Esophagus muscularis mucosa (tissue), 4 donors: ENCODE results near the gene LPCAT1.

Experiments used
- CTCF ChIP-seq, 3 experiments: fragments of 200-600 bp in 2 of 3; fragments of 450-650 bp in 1 of 3; sonication (generic) in 2 of 3; IDR thresholded peaks; one replicate each; pipeline ENCODE4 v1.5.1; 2017 to 2019; ENCODE audit warnings: antibody characterized with exemption in 3 of 3, mild to moderate bottlenecking in 2 of 3, moderate library complexity in 1 of 3
- EP300 ChIP-seq: sonication (generic); formaldehyde crosslinking; IDR thresholded peaks from one replicate; pipeline ENCODE4 v1.6.1; 2017; ENCODE audit warnings: antibody characterized with exemption
- POLR2A ChIP-seq: fragments of 450-650 bp; IDR thresholded peaks from one replicate; pipeline ENCODE4 v1.6.1; 2017; ENCODE audit warnings: antibody characterized with exemption, moderate library complexity, mild to moderate bottlenecking, low read depth
- POLR2AphosphoS5 ChIP-seq, 2 donors: sonication (generic); formaldehyde crosslinking; IDR thresholded peaks; one replicate each; pipeline ENCODE4 v1.6.1; 2017; ENCODE audit warnings: antibody characterized with exemption in 2 of 2

GRCh38 chr5:1474183-1474839 lies 49.4 kb downstream of the LPCAT1 start:
- no peak for TF ChIP-seq CTCF (IDR thresholded peaks at IDR 0.05)
- TF ChIP-seq POLR2A: no peak
- no peak for TF ChIP-seq POLR2AphosphoS5 (IDR thresholded peaks at IDR 0.05)
- no peak for TF ChIP-seq EP300
